CD4-positive, alpha-beta T cell treated with Interleukin-10 for 1 hour (primary cell): ENCODE measurements around the gene CCDC182.

Source experiments
- DNase-seq: peaks from one replicate; pipeline ENCODE4 v3.0.0-alpha.2; 2020

Gene CCDC182

GRCh38 chr17:57696050-57696449 lies 49.0 kb downstream of the CCDC182 start:
- no peak for DNase-seq
